ENCODE measurements around the gene LRRK1. TPM values are rescaled to one million over a fixed set of nuclear protein-coding genes. Genes with fewer than 3 reads are reported as not detected.

Gene LRRK1
- total RNA-seq, 6 experiments from 2014 or later: 0.93 to 3.6 (median 2.5) TPM

DNA sequence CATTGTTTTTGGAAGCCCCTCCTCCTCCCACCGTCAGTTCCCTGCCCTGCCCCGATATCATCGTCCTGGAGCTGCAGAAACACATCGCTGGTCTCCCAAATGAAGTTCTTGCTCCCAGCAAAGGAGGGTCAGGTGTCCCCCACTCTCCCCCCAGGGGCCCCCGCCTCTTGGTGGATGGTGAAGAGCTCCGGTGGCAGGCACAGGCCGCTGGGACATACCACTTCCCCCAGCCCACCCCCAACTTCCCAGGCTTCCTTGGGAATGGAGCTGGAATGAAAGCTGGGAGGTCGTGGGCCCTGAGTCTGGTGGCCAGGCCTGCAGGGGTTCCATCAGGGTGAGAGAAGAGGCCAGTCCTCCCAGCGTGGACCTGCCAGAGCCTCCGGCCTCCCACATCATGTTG is 195.0 kb downstream of the LRRK1 start:
- Histone ChIP-seq H3K27me3 (no peaks in the 10 kb centered on the region), H3K4me3 (no peak overlapping the region), H3K36me3 (no peaks in the 10 kb centered on the region), H3K27ac (no peak overlapping the region), H3K9me3 (no peaks in the 10 kb centered on the region), H3K4me1 (no peaks in the 10 kb centered on the region)
- ATAC-seq (no peak), DNase-seq (no peak)
- WGBS (ENCODE audit: insufficient coverage, low coverage, low lambda C conversion rate, missing lambda C conversion rate): 27% methylated on average over 3 of the region's 10 CpGs
- intact Hi-C loops (cut with DNase I): no loop called here
- TF ChIP-seq, protein P1, sequence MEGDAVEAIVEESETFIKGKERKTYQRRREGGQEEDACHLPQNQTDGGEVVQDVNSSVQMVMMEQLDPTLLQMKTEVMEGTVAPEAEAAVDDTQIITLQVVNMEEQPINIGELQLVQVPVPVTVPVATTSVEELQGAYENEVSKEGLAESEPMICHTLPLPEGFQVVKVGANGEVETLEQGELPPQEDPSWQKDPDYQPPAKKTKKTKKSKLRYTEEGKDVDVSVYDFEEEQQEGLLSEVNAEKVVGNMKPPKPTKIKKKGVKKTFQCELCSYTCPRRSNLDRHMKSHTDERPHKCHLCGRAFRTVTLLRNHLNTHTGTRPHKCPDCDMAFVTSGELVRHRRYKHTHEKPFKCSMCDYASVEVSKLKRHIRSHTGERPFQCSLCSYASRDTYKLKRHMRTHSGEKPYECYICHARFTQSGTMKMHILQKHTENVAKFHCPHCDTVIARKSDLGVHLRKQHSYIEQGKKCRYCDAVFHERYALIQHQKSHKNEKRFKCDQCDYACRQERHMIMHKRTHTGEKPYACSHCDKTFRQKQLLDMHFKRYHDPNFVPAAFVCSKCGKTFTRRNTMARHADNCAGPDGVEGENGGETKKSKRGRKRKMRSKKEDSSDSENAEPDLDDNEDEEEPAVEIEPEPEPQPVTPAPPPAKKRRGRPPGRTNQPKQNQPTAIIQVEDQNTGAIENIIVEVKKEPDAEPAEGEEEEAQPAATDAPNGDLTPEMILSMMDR (IDR thresholded peaks at IDR 0.05): no peak
- no peak for TF ChIP-seq POLR2A (IDR thresholded peaks at IDR 0.05)

DNA sequence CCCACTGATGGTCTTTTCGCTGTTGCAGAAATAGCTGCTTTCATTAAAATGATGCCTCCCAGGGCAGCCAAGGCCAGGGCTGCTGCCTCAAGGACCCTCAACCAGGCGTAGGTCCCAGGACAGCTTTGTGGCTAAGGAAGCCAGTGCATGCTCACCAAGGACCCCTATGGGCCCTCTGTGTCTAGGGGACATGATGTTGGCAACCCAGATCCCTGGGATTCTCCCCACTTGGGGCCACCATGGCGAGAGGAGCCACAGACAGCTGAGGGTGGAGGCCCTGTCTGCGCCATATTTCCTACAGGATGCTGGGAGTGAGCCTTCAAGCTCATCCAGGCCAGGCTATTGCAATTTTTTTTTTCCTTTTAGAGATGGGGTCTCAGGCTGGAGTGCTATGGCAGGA is 195.5 kb downstream of the LRRK1 start:
- H3K4me1 ChIP-seq: no peaks in the 10 kb centered on the region
- TF ChIP-seq POLR2A (IDR thresholded peaks at IDR 0.05): no peak
- TF ChIP-seq, protein P1 (IDR thresholded peaks at IDR 0.05): no peak
- H3K36me3 ChIP-seq: no peaks in the 10 kb centered on the region
- no peak overlapping the region for H3K4me3 ChIP-seq
- no peak for DNase-seq
- no peak overlapping the region for H3K27ac ChIP-seq
- intact Hi-C loops (cut with DNase I): no loop called here
- no peak for ATAC-seq
- WGBS (ENCODE audit: insufficient coverage, low coverage, low lambda C conversion rate, missing lambda C conversion rate): no CpG with 5 or more reads among the region's 4 CpGs
- no peaks in the 10 kb centered on the region for H3K27me3 ChIP-seq
- no peaks in the 10 kb centered on the region for H3K9me3 ChIP-seq

DNA sequence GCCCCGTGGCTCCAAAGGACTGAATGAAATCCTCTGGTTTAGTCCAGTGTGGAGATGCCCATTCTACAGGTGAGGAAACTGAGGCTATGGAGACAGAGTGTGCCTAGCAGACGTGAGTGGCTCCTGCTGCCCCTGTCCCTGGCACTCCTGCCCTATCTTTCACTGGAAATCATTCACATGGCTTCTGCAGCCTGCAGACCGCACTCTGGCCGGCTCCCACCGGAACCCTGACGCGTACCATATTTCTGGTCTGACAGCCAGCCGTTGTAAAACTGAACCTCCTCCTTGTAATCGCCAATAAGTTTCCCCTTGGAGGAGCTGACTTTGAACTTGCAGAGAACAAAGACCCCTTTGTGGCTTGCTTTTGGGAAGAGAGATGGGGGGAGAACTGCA is 196.2 kb downstream of the LRRK1 start:
- Histone ChIP-seq H3K4me3 (no peak overlapping the region), H3K27me3 (no peaks in the 10 kb centered on the region), H3K27ac (no peak overlapping the region), H3K4me1 (no peaks in the 10 kb centered on the region), H3K9me3 (no peaks in the 10 kb centered on the region), H3K36me3 (no peaks in the 10 kb centered on the region)
- ATAC-seq (no peak), DNase-seq (no peak)
- no peak for TF ChIP-seq POLR2A (IDR thresholded peaks at IDR 0.05)
- TF ChIP-seq, protein P1 (IDR thresholded peaks at IDR 0.05): no peak
- intact Hi-C loops (cut with DNase I): no loop called here
- 77% methylated on average over 9 of the region's 9 CpGs for WGBS (ENCODE audit: insufficient coverage, low coverage, low lambda C conversion rate, missing lambda C conversion rate)

DNA sequence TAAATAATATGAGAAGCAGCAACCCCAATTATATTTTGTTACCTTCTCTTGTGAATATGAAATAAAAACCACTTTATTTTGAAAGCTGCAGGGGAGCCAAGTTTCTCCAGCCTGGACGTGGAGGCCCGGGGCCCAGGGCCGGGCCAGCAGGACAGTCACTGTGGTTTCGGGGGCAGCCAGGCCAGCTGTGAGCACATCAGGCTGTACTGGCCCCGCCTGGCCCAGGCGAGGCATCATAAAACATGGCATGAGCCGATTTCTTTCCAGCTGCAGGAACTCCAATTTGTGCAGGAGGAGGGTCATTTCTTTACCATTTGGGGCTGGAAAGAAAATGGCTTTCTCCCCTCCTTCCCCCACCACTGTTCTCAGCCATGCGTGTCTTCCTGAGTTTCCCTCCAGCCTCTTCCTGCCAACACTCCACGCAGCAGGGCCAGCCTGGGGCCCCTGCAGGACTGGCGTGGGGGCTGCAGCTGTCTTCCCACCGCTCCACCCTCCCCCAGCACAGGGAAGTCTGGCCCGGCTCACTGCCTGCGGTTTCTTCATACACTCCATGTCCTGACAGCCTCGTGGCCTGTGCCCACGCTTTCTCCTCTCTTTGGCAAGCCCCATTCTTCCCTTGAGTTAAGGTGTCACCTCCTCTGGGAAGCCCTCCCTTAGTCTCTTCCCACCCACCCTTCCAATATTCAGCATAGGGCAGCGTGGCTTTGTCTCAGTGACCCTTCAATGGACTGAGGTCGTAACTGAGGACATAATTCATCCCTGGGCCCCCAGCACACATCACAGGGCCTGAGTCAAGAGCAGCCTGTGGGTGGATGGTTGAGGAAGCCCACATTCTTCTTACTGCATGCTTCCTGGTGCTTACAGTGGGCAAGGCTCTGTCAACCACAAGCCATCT is 196.9 kb downstream of the LRRK1 start:
- H3K36me3 ChIP-seq: no peaks in the 10 kb centered on the region
- no peaks in the 10 kb centered on the region for H3K27me3 ChIP-seq
- no peak overlapping the region for H3K4me3 ChIP-seq
- 75% methylated on average over 8 of the region's 17 CpGs for WGBS (ENCODE audit: insufficient coverage, low coverage, low lambda C conversion rate, missing lambda C conversion rate)
- H3K4me1 ChIP-seq: no peaks in the 10 kb centered on the region
- H3K27ac ChIP-seq: no peak overlapping the region
- intact Hi-C loops (cut with DNase I): no loop called here
- no peak for TF ChIP-seq POLR2A (IDR thresholded peaks at IDR 0.05)
- TF ChIP-seq, protein P1 (IDR thresholded peaks at IDR 0.05): no peak
- H3K9me3 ChIP-seq: no peaks in the 10 kb centered on the region
- DNase-seq (no peak), ATAC-seq (peak in 1 of 4 donors; percentile 43)
